ENCODE data around the gene HAUS1. TPM values are rescaled to one million over a fixed set of nuclear protein-coding genes. Genes with fewer than 3 reads are reported as not detected.

Gene HAUS1
- total and polyA plus RNA-seq, 2 of the 8 experiments (the other 6 are each of a cell fraction or from before 2014, with no cell fraction given) = 104 TPM

- TF ChIP-seq HDAC2 (IDR thresholded peaks at IDR 0.05; ENCODE audit: borderline replicate concordance in 1 of 2, low read depth in 2 of 2, low read length in 2 of 2) (no peak), POLR2A (IDR thresholded peaks at IDR 0.05; ENCODE audit: control extremely low read depth in 1 of 2, low read depth in 2 of 2, low read length in 2 of 2) (no peak), ZNF274 (IDR thresholded peaks at IDR 0.05; ENCODE audit: borderline replicate concordance, extremely low read depth, low read length) (no peak), PHF8 (conservative IDR thresholded peaks at IDR 0.05; ENCODE audit: low read depth, low read length) (no peak), HDAC6 (IDR thresholded peaks at IDR 0.05; ENCODE audit: low read depth, low read length) (no peak)
Observed at GRCh38 chr18:46176001-46176400, 71.8 kb downstream of the HAUS1 start (continued).

Small RNA genes lying within 50 kb of the gene (small RNA-seq; reads per million reads assigned to genes)
- not detected for gene RNU6-1278P (ENCODE audit: insufficient read depth)
- gene RNY4P37 (ENCODE audit: insufficient read depth) = not detected

Other genes with a start within 250 kb of the HAUS1 start
- gene EPG5, start 137.1 kb upstream of the HAUS1 start, total RNA-seq (2021; fragmentation: NEBNext Ultra II Directional; extraction: Animal tissue kit (Norgen Biotek cat#: 25700)) = 18.3 and 18.6 TPM in 2 replicates
- gene EPG5, start 137.1 kb upstream of the HAUS1 start, polyA plus RNA-seq (2011; rRNA removed) = 11.6 and 14.1 TPM in 2 replicates
- 2.4 and 2.7 TPM in 2 replicates for gene PSTPIP2, start 32.1 kb upstream of the HAUS1 start, total RNA-seq (2021; fragmentation: NEBNext Ultra II Directional; extraction: Animal tissue kit (Norgen Biotek cat#: 25700))
- gene PSTPIP2, start 32.1 kb upstream of the HAUS1 start, polyA plus RNA-seq (2011; rRNA removed) = 0.93 and 1.8 TPM in 2 replicates
- 669 and 685 TPM in 2 replicates for gene ATP5F1A, start 6.1 kb upstream of the HAUS1 start, total RNA-seq (2021; fragmentation: NEBNext Ultra II Directional; extraction: Animal tissue kit (Norgen Biotek cat#: 25700))
- 796 and 970 TPM in 2 replicates for gene ATP5F1A, start 6.1 kb upstream of the HAUS1 start, polyA plus RNA-seq (2011; rRNA removed)